Subcutaneous adipose tissue (tissue), 4 donors: ENCODE data around the gene DUSP22. TPM values are rescaled to one million over a fixed set of nuclear protein-coding genes. Genes with fewer than 3 reads are reported as not detected.

Experiments
- CTCF ChIP-seq: fragments of 450-650 bp; IDR thresholded peaks from one replicate; pipeline ENCODE4 v1.5.1; 2016; ENCODE audit warnings: low read depth, mild to moderate bottlenecking, control low read depth, antibody characterized with exemption, moderate library complexity
- total RNA-seq, 4 donors: library from RNA; depleted of rRNA; stranded (reverse); fragments of >200 nt; gene quantifications; one replicate each; pipeline ENCODE4 v1.1.0, GENCODE V29; 2016

Gene DUSP22
- total RNA-seq, 4 donors from 2014 or later, result 54.0 to 88.9 (median 64.9) TPM

GRCh38 chr6:397056-397455 lies 104.8 kb downstream of the DUSP22 start:
- TF ChIP-seq CTCF, result no peak

GRCh38 chr6:397604-398003 lies 105.3 kb downstream of the DUSP22 start:
- TF ChIP-seq CTCF, result no peak

GRCh38 chr6:398065-398464 lies 105.8 kb downstream of the DUSP22 start:
- TF ChIP-seq CTCF, result no peak

- TF ChIP-seq CTCF, result no peak
Measured at GRCh38 chr6:398558-399078, 106.3 kb downstream of the DUSP22 start.

DNA sequence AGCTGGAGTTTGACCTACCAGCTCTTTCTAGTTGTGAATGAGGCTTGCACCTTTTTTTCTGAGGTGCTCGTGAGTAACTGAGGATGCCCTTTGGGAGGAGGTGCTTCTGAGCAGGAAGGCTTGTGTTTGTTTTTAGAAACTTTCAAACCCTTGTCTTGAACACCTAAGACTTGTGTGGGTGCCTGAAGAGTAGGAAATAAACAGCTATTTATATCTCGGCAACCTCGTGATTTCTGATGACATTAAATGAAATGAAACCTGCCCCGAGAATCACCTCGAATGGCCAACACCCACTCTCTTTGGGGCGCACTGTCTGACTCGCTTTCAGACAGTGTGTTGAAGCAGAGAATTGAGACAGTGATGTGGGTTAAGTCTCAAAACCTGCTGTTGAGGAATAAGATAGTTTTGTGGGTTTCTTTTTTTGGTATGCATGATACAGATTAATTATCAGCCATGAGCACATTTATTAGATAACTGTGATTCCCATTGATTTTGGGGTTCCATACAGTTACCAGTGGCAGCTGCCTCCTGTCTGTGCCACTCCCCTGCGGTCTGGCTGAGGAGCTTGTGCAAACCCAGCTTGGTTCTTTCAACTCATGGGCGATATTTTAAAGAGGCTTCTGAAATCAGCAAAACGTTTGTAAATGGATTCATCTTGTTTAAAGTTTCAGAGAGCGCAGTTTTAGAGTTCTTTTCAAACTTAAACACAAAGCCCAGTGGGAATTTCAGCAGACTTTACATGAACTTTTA lies 107.7 kb downstream of the DUSP22 start:
- TF ChIP-seq CTCF, result no peak

GRCh38 chr6:400815-401214 lies 108.5 kb downstream of the DUSP22 start:
- TF ChIP-seq CTCF, result no peak

Other genes with a start within 250 kb of the DUSP22 start
- 10 to 100 TPM in 2 of 4 donors, 1 to 10 TPM in 2; 4.5 to 17.0 (median 10.1) TPM for gene IRF4, start 99.3 kb downstream of the DUSP22 start, total RNA-seq